GM18526 (cell line): ENCODE measurements around the gene ARMCX2.

Source experiments
- POLR2A ChIP-seq: IDR thresholded peaks from 3 replicates; pipeline ENCODE4 v1.6.1; 2011; ENCODE audit not compliant: insufficient read length; ENCODE audit errors: extremely low read depth

The ARMCX2 gene

DNA sequence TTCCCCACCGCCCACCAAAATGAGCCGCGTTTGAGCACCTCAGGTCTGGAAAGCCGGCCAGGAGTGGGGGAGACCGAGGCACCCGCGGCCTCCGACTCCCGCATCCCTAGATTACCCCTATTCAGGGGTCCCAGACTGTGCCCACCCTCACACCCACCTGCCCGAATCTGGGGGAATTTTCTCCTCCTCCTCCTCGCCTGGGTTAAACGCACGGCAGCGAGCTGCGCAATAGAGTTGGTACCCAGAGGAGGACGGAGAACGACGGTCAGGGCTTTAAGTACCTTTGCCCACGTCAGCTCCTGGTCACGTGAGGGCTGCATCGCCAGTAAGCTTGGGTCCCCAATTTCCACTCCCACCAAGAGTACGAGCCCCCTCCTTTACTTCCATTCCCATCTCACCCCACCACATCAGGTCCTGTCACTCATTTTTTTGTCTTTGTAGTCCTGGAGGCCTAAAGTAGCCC is at the start of gene ARMCX2:
TSS of gene ARMCX2 (minus strand) at position 250 of the 463 bp plus-strand sequence. CDS start 2,262 bp downstream, outside the sequence.
- TF ChIP-seq POLR2A: peak; percentile 69

GRCh38 chrX:101709384-101709783 is 49.7 kb upstream of the ARMCX2 start:
- TF ChIP-seq POLR2A: no peak

GRCh38 chrX:101708163-101708562 is 48.5 kb upstream of the ARMCX2 start:
- TF ChIP-seq POLR2A: no peak

GRCh38 chrX:101693476-101693875 is 33.8 kb upstream of the ARMCX2 start:
- TF ChIP-seq POLR2A: no peak

DNA sequence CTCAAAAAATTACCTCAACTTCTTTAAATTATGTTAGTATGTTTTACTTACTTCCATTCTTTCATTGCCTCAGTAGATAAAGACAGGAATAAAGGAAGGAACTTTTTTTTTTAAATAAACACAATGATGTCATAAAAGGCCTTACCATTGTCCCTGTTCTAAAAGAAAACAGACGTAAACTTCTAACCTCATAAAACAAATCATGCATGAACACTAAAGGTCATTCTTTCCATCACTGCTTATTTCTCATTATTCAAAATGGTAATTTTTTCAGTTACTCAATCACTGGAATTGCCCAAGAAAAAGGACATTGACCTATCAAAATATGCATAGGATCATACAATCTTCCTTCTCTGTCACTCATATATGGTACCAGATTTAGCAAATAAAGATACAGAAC is 32.2 kb upstream of the ARMCX2 start:
- no peak for TF ChIP-seq POLR2A

GRCh38 chrX:101686574-101686973 is 26.9 kb upstream of the ARMCX2 start:
- TF ChIP-seq POLR2A: no peak

- no peak for TF ChIP-seq POLR2A
These were observed 26.3 kb upstream of the ARMCX2 start for GRCh38 chrX:101685923-101686322.

- TF ChIP-seq POLR2A: no peak
These were observed 23.1 kb upstream of the ARMCX2 start for GRCh38 chrX:101682723-101683122.

DNA sequence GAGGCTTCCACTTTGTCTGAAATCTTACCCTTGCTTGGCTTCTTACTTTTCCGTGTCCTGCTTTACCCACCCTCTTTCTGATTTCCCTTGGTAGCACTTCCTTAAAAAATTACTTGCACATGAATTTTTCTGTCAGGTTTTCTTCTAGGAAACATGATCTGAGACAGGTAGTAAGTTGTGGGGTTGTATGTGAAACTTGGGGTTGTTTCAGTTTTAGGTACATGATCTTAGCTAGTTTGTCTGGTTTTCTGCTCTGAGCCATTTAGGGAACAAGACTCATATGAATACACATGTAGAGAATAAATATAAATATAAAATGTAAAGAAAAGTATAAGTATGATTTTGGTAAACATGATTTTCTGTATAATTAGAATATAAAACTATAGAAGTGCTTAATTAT is 17.4 kb upstream of the ARMCX2 start:
- TF ChIP-seq POLR2A: no peak

DNA sequence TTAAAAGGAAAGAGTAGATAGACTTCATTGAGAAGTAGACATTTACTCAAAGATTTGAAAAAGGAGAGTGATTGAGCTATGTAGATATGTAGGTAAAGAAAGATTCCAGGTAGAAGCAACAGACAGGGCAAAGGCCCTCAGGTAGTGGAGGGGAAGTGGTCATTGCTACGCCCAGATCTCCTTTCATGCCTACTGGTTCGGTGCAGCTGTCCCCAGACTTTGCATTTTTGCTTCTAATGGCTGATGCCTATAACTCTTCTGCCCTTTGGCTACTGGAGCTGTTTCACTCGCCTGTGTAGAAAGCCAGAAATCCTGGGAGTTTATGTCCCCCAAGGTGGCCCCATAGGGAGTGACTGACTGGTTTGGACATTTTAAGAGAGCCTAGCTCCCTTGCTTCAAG is 16.9 kb upstream of the ARMCX2 start:
- TF ChIP-seq POLR2A: no peak

DNA sequence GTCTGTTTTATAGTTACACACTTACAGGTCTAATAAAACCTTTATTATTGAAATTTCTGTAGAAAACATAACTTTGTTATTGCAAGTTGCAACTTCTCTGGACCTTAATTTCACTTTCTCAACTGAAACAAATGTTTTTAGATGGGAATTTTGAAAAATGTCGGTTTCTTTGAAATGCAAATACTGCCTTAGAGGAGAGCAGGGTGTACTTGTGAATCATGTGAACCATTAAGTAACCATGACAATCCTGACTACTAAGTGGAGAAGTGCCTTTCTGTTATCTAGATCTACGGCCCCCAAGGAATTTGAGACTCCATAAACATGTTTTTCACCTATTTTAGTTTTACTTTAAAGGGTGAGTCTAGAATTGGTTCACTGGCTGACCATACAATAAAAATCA is 8.5 kb upstream of the ARMCX2 start:
- TF ChIP-seq POLR2A: no peak

DNA sequence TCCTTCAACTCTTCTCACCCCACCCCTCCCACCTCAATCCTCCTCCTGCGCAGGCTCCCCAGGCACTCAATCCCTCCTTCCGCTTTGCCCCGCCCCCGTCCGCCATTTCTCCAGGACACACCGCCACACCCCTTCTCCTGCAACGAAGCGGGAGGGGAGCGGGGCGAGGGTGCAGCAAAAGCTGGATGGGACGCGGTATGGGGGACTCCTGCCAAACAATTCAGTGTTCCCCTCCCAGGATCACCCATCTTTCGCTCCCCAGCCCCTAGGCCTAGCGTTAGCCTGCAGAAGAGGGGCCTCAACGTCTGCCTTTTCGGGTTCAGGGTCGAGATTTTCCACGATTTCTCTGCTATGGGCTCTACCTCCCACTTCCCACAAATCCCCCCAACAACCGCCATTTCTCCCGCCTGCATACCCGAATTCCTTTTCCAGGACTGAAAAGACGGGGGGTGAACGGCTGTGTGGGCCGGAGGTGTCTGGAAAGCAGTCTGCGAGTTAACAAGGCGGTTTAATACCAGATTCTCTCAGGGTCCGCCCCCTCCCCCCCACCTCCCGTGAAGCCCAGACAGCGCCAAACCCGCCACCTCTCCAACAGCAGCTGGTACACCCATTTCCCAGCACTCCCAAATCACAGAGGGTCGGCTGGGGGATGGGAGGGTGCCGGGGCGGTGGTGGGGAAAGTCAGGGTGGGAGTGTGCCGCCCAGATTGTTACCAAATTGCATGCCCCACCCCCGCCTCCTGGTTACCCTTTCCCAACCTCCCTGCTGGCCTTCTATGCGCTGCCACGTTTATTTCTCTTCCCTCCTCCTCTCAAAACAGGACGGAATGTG is 774 bp downstream of the ARMCX2 start:
- TF ChIP-seq POLR2A: no peak

DNA sequence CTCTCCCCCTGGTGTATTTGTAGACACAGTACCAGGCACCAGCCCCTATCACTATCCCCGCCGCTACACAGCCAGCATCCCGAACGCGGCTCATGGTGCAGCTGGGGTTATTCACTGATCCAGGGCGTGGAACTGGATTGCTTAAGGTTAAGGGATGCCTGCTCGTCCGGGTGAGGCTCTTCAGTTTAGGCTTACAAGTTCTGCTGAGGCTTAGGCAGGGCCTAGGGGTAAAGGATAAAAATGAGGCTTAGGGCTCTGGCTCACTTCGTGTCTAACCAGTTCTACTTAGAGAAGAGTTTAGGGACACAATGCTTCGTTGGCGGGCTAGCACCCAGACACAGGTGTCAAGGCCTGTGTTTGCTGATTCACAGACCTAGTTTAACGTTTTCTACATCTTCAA is 2.2 kb downstream of the ARMCX2 start:
- no peak for TF ChIP-seq POLR2A

GRCh38 chrX:101656817-101657216 is 2.8 kb downstream of the ARMCX2 start:
- TF ChIP-seq POLR2A: no peak

DNA sequence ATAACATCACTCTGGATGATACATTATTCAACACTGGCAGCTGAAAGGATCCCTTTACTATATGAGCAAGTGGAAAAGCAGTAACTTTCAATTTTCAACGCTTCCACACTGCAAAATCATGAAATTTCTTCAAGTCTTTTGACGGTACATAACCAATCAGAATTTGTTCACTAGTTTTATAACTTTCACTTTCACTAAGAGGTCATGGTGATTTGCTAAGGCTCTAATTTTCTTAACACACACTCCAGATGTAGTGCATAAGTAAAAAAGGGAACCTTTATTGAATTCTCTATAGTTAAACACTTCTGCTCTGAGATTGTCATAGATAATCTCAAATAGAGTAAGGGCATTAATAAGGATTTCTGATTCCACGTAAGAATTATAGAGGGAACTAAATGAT is 4.1 kb downstream of the ARMCX2 start:
- TF ChIP-seq POLR2A: no peak

DNA sequence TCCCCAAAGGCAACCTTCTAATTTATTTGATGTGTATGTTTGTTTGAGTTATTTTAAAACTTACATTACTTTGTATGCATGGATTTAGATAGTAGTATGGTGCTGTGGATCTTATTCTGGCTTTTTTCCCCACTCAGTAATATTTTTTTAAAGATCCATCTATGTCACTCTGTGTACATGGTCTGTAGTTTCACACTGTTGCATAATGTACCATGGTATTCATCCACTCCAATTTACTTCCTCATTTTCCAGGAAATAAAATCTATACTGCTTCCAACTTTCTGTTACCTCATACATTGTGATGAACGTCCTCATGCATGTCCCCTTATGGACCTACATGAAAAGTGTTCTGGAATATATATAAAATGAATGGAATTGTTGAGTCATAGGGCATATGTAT is 17.6 kb downstream of the ARMCX2 start:
- TF ChIP-seq POLR2A: no peak

DNA sequence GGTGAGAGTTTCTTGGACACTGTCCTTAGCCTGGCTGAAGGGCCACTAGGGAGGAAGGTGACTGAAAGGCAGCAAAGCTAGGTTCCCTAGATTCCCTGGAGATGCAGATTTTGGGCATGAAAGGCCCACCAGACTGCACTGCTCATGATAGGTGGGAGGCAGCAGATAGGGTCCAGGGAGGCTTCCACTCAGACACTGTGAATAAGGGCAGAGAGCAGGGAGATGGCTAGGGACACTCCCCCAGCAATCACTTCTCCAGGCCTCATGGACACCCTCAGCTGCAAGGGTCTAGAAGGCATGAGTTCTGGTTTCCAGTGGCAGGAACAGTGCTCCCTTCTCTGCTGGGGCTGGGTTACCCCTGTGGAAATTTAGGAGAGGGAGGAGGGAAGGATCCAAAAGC is 20.1 kb downstream of the ARMCX2 start:
- no peak for TF ChIP-seq POLR2A
